Ishikawa (cell line): ENCODE results near the gene RNASEH2B.

Experiments
- CEBPB ChIP-seq: IDR thresholded peaks from 2 replicates; pipeline ENCODE4 v1.6.1; 2012
- CREB1 ChIP-seq: IDR thresholded peaks from 2 replicates; pipeline ENCODE4 v1.6.1; 2012; ENCODE audit warnings: low read depth
- EGR1 ChIP-seq: IDR thresholded peaks from 2 replicates; pipeline ENCODE4 v1.6.1; 2012
- EP300 ChIP-seq: IDR thresholded peaks from 2 replicates; pipeline ENCODE4 v1.6.1; 2012; ENCODE audit warnings: borderline replicate concordance
- FOXM1 ChIP-seq: IDR thresholded peaks from 2 replicates; pipeline ENCODE4 v1.6.1; 2012; ENCODE audit warnings: low read depth, borderline replicate concordance
- NFIC ChIP-seq: IDR thresholded peaks from 2 replicates; pipeline ENCODE4 v1.6.1; 2012
- RAD21 ChIP-seq: IDR thresholded peaks from 2 replicates; pipeline ENCODE4 v1.6.1; 2012; ENCODE audit warnings: low read depth
- TAF1 ChIP-seq: IDR thresholded peaks from 2 replicates; pipeline ENCODE4 v1.6.1; 2012; ENCODE audit warnings: low read depth, mild to moderate bottlenecking
- TCF12 ChIP-seq: IDR thresholded peaks from 2 replicates; pipeline ENCODE4 v1.6.1; 2012; ENCODE audit warnings: low read depth
- TEAD4 ChIP-seq: IDR thresholded peaks from 2 replicates; pipeline ENCODE4 v1.6.1; 2012
- USF1 ChIP-seq: IDR thresholded peaks from 2 replicates; pipeline ENCODE4 v1.6.1; 2012
- YY1 ChIP-seq: IDR thresholded peaks from 2 replicates; pipeline ENCODE4 v1.6.1; 2012; ENCODE audit warnings: low read depth
- ZBTB7A ChIP-seq: IDR thresholded peaks from 2 replicates; pipeline ENCODE4 v1.6.1; 2012; ENCODE audit warnings: low read depth
- TF ChIP-seq, protein P1 (sequence below): IDR thresholded peaks from 2 replicates; pipeline ENCODE4 v1.6.1; 2012
- TF ChIP-seq, protein P2 (sequence below): IDR thresholded peaks from 2 replicates; pipeline ENCODE4 v1.6.1; 2012; ENCODE audit warnings: low read depth, mild to moderate bottlenecking

The RNASEH2B gene

DNA sequence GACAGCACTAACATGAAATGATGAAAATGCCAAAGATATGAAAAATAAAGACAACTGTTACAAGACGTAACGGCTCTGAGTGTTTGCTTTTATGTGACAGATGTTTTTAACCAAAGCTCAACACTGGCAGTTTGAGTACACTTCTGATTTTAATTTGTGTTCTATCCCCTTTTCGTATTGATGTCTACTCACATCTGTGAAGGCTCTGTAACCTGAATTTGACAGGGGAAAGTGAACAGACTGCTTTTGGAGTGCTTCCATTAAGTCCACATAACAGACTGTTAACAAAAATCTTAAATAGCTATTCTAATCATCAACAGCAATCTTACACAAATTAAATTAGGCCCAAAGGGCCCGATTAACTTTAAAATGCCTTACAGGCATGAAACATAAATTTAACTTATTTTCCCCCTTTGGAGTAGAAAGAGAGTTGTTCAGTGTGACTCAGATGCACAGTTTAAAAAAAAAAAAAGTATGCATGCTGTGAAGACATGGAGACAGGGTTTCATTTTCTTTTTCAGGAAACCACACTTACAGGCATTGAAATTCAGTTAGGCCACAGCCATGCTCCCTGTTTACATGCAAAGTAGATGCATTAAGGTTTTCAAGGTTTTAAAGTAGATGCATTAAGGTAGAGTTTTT lies 16.3 kb upstream of the RNASEH2B start:
- TF ChIP-seq, protein P1, sequence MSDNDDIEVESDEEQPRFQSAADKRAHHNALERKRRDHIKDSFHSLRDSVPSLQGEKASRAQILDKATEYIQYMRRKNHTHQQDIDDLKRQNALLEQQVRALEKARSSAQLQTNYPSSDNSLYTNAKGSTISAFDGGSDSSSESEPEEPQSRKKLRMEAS = no peak
- TF ChIP-seq ZBTB7A (no peak), TEAD4 (no peak), CEBPB (no peak), NFIC (no peak), YY1 (no peak), EGR1 (no peak), TCF12 (no peak), RAD21 (no peak), CREB1 (no peak), FOXM1 (no peak), USF1 (no peak), EP300 (no peak), TAF1 (no peak)
- TF ChIP-seq, protein P2, sequence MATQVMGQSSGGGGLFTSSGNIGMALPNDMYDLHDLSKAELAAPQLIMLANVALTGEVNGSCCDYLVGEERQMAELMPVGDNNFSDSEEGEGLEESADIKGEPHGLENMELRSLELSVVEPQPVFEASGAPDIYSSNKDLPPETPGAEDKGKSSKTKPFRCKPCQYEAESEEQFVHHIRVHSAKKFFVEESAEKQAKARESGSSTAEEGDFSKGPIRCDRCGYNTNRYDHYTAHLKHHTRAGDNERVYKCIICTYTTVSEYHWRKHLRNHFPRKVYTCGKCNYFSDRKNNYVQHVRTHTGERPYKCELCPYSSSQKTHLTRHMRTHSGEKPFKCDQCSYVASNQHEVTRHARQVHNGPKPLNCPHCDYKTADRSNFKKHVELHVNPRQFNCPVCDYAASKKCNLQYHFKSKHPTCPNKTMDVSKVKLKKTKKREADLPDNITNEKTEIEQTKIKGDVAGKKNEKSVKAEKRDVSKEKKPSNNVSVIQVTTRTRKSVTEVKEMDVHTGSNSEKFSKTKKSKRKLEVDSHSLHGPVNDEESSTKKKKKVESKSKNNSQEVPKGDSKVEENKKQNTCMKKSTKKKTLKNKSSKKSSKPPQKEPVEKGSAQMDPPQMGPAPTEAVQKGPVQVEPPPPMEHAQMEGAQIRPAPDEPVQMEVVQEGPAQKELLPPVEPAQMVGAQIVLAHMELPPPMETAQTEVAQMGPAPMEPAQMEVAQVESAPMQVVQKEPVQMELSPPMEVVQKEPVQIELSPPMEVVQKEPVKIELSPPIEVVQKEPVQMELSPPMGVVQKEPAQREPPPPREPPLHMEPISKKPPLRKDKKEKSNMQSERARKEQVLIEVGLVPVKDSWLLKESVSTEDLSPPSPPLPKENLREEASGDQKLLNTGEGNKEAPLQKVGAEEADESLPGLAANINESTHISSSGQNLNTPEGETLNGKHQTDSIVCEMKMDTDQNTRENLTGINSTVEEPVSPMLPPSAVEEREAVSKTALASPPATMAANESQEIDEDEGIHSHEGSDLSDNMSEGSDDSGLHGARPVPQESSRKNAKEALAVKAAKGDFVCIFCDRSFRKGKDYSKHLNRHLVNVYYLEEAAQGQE = no peak

DNA sequence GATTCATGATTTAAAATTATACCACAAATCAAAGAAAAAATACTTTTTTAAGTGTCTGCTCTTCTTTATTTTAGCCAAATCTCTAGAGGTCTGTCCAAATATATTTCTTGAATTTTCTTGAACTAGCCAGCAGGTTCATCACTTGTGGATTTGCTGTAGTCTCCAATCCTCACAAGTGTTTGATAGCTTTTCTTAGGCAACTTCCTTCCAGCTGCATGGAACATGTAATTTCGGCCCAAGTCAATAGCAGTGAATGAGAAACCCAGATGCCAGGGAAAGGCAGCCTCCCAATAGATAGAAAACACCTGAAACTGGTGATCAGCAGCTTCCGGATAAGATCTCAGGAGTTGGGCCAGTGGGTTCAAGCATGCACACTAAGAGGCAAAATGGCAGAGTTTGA lies 15.6 kb upstream of the RNASEH2B start:
- TF ChIP-seq NFIC = no peak
- no peak for TF ChIP-seq TCF12
- no peak for TF ChIP-seq FOXM1
- TF ChIP-seq, protein P2 = no peak
- no peak for TF ChIP-seq USF1
- no peak for TF ChIP-seq CREB1
- TF ChIP-seq, protein P1 = no peak
- TF ChIP-seq YY1 = no peak
- no peak for TF ChIP-seq CEBPB
- TF ChIP-seq TAF1 = no peak
- no peak for TF ChIP-seq ZBTB7A
- TF ChIP-seq EGR1 = no peak
- no peak for TF ChIP-seq EP300
- no peak for TF ChIP-seq TEAD4

DNA sequence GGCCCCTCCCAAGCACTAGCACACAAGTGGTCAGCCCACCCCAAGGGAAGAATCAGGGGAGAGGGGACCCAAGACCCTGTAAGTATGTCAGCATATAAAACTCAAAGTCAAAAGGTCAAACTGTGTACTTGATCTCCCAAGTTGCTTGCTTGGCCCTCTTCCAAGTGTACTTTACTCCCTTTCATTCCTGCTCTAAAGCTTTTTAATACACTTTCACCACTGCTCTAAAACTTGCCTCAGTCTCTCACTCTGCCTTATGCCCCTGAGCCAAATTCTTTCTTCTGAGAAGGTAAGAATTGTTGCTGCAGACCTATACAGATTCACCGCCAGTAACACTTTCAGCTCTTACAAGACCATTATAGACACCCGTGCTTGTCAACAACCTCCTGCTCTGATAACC lies 15.1 kb upstream of the RNASEH2B start:
- TF ChIP-seq USF1 = no peak
- TF ChIP-seq TEAD4 = no peak
- TF ChIP-seq RAD21 = no peak
- TF ChIP-seq, protein P2 = no peak

DNA sequence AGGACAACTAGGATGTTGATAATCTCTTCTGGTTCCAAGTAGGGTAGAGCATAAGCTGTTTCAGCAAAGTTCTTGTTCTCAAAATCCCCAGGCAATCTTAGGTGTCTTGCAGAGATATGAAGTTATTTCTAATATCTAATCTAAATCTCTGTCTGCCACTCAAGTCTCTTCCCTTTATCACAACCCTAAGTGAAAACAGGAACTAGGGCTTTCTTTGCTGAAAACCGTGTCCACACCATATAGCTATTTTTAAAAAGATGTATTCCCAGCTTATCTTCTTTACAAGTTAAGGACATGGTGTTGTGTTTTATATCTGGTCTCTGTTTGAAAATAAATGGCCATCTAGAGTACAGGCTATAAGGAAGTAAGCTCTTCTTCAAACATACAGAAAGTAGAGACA lies 11.3 kb upstream of the RNASEH2B start:
- TF ChIP-seq FOXM1 (no peak), RAD21 (no peak), TEAD4 (no peak), TAF1 (no peak), ZBTB7A (no peak), TCF12 (no peak)
- TF ChIP-seq, protein P1 = no peak
- TF ChIP-seq, protein P2 = no peak
